ENCODE measurements around the gene RNU5B-1.

- TF ChIP-seq CTCF (IDR thresholded peaks at IDR 0.05; ENCODE audit: low read depth, low read length) (no peak), EZH2phosphoT487 (IDR thresholded peaks at IDR 0.05; ENCODE audit: low read depth) (no peak)
Measured at GRCh38 chr15:65307978-65308377, 3.5 kb downstream of the RNU5B-1 start.

Data from OCI-LY3 (cell line).